ENCODE data around the gene KLHDC10.
"Not testable (repeated sequence)": the region's sequence is repeated elsewhere in the genome, so short reads cannot be mapped to it uniquely, and the experiment has no call there.

Gene KLHDC10

GRCh38 chr7:130142654-130143333 is 72.5 kb downstream of the KLHDC10 start:
- DNase-seq: no peak

- no peak for DNase-seq
Measured at GRCh38 chr7:130143334-130143732, 73.0 kb downstream of the KLHDC10 start.

GRCh38 chr7:130143986-130144311 is 73.6 kb downstream of the KLHDC10 start:
- no peak for DNase-seq

DNA sequence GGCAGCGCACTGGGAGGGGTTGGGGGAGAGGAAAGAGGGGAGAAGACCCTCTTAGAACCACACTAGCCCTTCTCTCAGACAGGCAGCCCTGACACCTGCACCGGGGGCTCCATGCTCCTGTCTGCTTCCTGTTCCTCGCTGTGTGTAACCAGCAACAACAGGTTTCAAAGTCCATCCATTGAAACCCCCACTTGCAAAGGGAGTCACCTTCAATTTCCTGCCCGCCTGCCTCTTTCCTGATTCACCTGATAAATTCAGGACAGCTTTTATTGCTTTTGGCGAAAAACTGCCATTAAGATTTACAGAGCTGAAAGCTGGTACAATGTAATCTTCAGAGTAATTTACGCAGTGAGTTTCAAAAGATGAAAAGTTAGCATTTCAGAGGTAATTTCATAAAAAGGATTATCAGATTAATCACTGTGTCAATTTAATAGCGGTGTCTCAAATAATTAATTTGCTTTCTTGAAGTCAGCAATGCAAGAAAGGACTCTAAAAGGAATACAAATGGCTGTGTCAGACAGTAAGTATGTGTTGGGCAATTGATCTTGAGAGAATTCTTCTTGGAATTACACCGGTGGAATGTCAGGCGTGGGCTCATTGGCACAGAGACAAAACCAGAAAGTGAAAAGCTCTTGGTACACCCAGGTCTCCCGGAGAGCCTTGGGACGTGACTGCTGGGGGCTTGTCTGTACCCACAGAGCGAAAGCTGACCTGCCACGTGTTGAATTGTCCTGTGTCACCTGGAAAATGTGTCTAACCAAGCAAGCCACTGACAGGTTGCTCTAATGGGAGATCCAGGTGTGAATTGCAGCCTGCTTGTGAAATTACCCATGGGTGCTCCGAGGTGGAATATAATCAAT is 74.2 kb downstream of the KLHDC10 start:
- DNase-seq: no peak

DNA sequence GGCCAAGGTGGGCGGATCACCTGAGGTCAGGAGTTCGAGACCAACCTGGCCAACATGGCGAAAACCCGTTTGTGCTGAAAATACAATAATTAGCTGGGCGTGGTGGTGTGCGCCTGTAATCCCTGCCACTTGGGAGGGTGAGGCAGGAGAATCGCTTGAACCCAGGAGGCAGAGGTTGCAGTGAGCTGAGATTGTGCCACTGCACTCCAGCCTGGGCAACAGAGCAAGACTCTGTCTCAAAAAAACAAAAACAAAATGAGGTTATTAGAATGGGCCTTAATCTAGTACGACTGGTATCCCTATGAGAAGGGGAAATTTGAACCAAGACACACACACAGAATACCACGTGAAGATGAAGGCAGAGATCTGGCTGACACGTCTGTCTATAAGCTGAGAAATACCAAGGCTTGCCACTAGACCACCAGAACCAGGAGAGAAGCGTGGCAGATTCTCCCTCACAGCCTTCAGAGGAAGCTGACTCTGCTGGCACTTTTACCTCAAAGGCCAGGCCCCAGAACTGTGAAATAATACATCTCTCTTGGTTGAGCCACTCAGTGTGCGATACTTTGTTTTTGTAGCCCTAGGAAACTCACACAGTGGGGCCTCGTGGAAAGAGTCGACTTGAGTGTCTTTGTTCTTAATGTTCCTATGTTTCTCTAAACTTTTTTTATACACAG is 75.2 kb downstream of the KLHDC10 start:
- DNase-seq: no peak

GRCh38 chr7:130146142-130146541 is 75.8 kb downstream of the KLHDC10 start:
- DNase-seq: not testable (repeated sequence)

GRCh38 chr7:130146693-130147405 is 76.5 kb downstream of the KLHDC10 start:
- no peak for DNase-seq

DNA sequence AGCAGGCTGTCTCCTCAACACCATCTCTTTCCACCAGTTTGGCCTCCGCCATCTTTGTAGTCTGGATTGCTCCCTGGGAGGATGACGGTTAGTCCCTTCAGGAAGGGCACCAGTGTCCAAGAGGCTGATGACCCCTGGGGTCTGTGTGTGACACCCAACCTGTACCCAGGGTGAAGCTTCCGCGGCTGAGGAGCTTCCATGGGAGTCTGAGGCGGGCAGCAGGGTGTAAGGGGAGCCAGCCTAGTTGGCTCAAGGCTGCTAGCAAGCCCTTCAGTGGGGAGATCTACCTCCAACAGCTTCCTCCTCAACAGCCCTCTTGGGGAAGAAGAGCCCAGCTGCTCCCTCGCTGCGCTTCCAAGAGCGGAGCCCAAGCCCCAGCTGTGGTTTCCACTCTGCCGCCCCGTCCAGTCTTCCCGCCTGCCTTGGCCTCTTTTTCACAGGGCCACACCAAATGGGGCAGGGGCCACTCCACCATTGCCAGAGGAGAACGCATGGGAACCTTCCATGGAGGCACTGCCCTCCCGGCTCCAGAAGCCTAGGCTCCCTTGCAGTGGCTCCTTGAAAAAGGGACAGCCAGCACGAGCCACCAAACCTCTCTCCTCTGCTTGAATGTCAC is 77.5 kb downstream of the KLHDC10 start:
- DNase-seq: no peak

GRCh38 chr7:130148561-130148960 is 78.2 kb downstream of the KLHDC10 start:
- DNase-seq: no peak

GRCh38 chr7:130149281-130150139 is 79.2 kb downstream of the KLHDC10 start:
- no peak for DNase-seq

- DNase-seq: no peak
Measured at GRCh38 chr7:130150587-130150986, 80.3 kb downstream of the KLHDC10 start.

DNA sequence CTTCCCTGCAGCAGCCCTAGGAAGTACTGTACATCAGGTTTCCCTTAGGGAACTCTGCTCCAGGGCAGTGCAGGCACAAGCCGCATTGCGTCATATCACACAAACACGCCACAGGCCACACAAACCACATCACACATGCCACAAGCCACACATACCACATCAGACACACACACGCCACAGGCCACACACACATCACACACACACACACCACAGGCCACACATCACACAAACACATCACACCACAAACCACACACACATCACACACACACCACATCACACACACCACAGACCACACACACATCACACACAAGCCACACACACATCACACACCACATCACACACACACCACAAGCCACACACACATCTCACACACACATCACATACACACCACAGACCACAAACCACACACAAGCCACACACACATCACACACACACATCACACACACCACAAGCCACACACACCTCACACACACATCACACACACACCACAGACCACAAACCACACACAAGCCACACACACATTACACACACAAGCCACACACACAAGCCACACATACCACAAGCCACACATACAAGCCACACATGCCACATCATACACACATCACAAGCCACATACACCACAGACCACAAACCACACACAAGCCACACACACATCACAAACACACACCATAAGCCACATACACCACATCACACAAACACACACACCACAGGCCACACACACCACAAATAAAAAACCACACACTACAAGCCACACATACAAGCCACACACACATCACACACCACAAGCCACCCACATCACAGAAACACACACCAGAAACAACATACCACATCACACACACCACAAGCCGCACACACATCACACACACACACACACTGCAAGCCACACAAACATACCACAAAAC is 81.5 kb downstream of the KLHDC10 start:
- no peak for DNase-seq

DNA sequence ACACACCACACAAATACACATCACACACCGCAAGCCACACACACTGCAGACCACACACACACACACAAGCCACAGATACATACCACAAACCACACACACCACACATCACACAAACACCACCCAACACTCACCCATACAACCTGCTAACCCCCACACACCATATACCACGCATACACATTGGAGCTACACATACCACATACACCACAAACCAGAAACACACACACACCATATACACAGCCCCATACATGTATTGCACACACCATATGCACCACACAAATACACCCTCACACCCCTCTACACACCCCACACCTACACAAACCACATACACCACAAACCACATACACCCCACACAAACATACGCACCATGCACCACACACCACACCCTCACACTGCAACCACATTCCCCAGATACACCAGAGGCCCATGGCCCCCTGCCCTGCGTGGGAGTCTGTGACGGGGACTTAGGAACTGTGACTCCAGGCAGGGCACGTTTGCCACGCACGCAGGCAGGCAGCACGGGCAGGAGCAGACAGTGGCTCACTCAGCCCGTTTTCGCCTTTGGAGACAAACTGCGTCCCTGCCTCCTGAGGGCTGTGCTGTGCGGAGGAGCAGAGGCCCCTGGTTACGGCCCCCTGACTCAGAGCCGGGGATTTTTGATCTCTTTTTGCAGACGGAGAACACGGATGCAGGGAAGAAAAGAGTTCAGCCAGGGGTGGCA is 82.3 kb downstream of the KLHDC10 start:
- DNase-seq: no peak

GRCh38 chr7:130153211-130153908 is 83.0 kb downstream of the KLHDC10 start:
- no peak for DNase-seq

DNA sequence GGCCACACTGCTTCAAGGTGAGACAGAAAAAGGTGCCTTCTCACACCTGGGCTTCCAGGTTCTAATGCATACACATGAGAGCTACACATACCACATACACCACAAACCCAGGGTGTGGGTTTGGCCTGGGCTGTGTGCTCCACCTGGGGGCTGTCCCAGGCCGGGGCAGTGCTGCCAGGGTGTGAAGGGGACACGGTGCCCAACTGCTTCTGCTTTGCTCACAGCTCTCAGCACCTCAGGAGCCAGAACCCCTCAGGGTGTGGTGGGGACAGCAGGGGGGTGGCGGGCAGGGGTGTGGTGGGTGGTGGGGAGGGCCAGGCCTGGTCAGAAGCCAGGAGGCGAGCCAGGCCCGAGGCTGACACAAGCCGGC is 83.8 kb downstream of the KLHDC10 start:
- no peak for DNase-seq

GRCh38 chr7:130154501-130155317 is 84.4 kb downstream of the KLHDC10 start:
- DNase-seq: no peak

DNA sequence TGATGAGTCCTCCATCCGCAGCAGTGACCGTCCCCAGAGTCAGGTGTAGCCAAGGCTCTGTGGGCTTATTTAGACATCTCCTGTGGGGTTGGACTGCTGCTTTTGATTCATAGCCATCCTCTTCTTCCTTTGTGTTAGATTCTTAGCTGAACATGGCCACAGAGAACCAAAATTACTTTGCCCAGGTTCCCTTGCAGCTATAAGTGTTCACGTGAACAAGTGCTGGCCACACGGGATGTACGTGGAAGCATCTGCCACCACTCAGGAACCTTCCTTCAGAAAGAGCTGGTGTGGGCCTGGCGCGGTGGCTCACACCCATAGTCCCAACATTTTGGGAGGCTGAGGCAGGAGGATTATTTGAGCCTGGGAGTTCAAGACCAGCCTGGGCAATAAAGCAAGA is 85.8 kb downstream of the KLHDC10 start:
- DNase-seq: no peak

GRCh38 chr7:130157700-130158099 is 87.4 kb downstream of the KLHDC10 start:
- no peak for DNase-seq

DNA sequence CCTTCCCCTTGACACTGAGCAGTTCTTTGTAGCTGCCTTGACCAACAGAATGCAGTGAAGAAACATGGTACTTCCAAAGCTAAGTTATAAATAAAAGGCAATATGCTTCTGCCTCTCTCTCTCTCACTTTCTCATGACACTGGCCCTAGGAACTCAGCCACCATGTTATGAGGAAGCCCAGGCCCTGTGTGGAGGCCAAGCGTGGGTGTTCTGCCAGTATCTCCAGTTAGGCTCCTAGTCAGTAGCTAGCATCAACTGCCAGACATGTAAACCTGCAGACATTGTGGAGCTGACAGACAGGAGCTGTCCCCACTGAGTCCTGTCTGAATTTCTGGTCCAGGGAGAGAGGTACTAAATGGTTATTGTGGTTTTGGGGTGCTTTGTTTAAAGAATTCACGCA is 89.7 kb downstream of the KLHDC10 start:
- no peak for DNase-seq

Data from bone marrow (tissue), 2 donors.